Activated CD4-positive, CD25-positive, alpha-beta regulatory T cell treated with anti-CD3 and anti-CD28 coated beads, Interleukin-2, amount 50 U/mL, for 16 hours (primary cell): ENCODE data around the gene C4orf50.
"Not testable (repeated sequence)": the region's sequence is repeated elsewhere in the genome, so short reads cannot be mapped to it uniquely, and the experiment has no call there.

Experiments
- DNase-seq: peaks from one replicate; pipeline ENCODE4 v3.0.0-alpha.2; 2020; ENCODE audit warnings: low read depth, low spot score

The C4orf50 gene

GRCh38 chr4:6017030-6017429 lies 1.2 kb downstream of the C4orf50 start:
- no peak for DNase-seq

GRCh38 chr4:6013564-6013963 lies 4.7 kb downstream of the C4orf50 start:
- no peak for DNase-seq

GRCh38 chr4:6012200-6012599 lies 6.0 kb downstream of the C4orf50 start:
- DNase-seq = no peak

- no peak for DNase-seq
Measured at GRCh38 chr4:6011686-6012085, 6.5 kb downstream of the C4orf50 start.

GRCh38 chr4:6011271-6011671 lies 7.0 kb downstream of the C4orf50 start:
- DNase-seq = no peak

- no peak for DNase-seq
Measured at GRCh38 chr4:6010789-6011188, 7.4 kb downstream of the C4orf50 start.

- DNase-seq = no peak
Measured at GRCh38 chr4:6009452-6009851, 8.8 kb downstream of the C4orf50 start.

- no peak for DNase-seq
Measured at GRCh38 chr4:6008766-6009385, 9.4 kb downstream of the C4orf50 start.

GRCh38 chr4:6008092-6008551 lies 10.1 kb downstream of the C4orf50 start:
- DNase-seq = no peak

- no peak for DNase-seq
Measured at GRCh38 chr4:6005175-6005574, 13.1 kb downstream of the C4orf50 start.

GRCh38 chr4:6003485-6003884 lies 14.7 kb downstream of the C4orf50 start:
- DNase-seq = not testable (repeated sequence)

- DNase-seq = no peak
Measured at GRCh38 chr4:6002926-6003325, 15.3 kb downstream of the C4orf50 start.

- no peak for DNase-seq
Measured at GRCh38 chr4:6002492-6002833, 15.8 kb downstream of the C4orf50 start.

GRCh38 chr4:6001680-6002491 lies 16.3 kb downstream of the C4orf50 start:
- DNase-seq = no peak

- no peak for DNase-seq
Measured at GRCh38 chr4:5999830-6000365, 18.3 kb downstream of the C4orf50 start.

- DNase-seq = no peak
Measured at GRCh38 chr4:5999356-5999755, 18.9 kb downstream of the C4orf50 start.

- peak; percentile 8 for DNase-seq
Measured at GRCh38 chr4:5998333-5998936, 19.8 kb downstream of the C4orf50 start.

GRCh38 chr4:5996641-5997040 lies 21.6 kb downstream of the C4orf50 start:
- no peak for DNase-seq

- no peak for DNase-seq
Measured at GRCh38 chr4:5995901-5996623, 22.2 kb downstream of the C4orf50 start.

GRCh38 chr4:5993876-5994811 lies 24.1 kb downstream of the C4orf50 start:
- DNase-seq = no peak

- DNase-seq = not testable (repeated sequence)
Measured at GRCh38 chr4:5993346-5993745, 24.9 kb downstream of the C4orf50 start.
